Activated T-helper 1 cell treated with anti-CD3 and anti-CD28 coated beads, Interleukin-2, amount 50 U/mL, for 16 hours (primary cell): Measurements from ENCODE around the gene EPOP.
A peak's percentile ranks its signal among the peaks of the same experiment; 100 is the strongest.

Source experiments
- DNase-seq, 2 donors: peaks; one replicate each; pipeline ENCODE4 v3.0.0-alpha.2; 2020; ENCODE audit warnings: low read depth in 1 of 2, low spot score in 1 of 2

The EPOP gene

DNA sequence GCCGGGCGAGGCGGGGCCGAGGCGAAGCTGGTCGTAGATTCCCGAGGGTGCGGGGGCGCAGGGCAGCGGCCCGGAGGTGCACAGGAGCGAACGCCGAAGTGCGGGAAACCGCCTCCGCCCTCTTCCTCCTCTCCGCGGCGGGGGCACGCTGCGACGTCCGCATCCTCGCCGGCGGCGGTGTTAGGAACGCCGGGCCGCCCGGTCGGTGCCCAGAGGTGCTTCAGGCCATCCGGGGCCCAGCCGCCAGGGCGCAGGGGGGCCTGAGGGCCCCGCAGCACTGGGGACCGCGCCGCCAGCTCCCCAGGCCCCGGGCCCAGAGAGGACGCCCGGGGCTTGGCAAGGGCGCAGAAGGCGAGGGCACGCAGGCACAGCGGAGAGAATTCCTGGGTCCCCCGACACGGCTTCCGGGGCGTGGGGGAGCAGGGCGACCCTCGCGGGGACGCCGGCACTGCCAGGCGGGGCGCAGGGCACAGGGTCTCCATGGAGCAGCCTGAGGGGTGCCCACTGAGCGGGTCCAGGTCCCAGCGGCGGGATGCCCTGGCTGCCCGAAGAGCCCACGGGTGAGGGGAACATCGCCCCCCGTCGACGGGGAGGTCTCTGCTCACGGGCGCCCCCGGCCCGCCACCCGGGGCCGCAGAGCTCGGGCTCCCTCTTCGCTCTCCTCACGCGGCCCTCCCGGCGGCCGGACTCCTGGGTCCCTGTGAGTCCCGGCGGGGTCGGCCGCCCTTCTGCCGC is 576 bp downstream of the EPOP start:
- DNase-seq, result no peak

DNA sequence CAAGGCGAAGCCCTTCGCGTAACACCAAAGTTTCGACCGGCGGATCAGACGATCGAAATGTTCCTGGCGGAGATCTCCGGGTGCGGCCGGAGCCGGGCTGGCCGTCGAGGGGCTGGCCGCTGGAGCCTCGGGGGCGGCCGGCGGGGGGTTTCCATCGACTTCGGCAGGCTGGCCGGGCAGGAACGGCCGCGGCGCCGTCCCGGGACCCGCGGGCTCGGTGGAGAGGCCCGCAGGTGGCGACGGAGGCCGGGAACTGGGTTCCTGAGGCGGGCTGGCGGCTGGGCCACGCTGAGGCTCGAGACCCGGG is 1.1 kb downstream of the EPOP start:
- no peak for DNase-seq

DNA sequence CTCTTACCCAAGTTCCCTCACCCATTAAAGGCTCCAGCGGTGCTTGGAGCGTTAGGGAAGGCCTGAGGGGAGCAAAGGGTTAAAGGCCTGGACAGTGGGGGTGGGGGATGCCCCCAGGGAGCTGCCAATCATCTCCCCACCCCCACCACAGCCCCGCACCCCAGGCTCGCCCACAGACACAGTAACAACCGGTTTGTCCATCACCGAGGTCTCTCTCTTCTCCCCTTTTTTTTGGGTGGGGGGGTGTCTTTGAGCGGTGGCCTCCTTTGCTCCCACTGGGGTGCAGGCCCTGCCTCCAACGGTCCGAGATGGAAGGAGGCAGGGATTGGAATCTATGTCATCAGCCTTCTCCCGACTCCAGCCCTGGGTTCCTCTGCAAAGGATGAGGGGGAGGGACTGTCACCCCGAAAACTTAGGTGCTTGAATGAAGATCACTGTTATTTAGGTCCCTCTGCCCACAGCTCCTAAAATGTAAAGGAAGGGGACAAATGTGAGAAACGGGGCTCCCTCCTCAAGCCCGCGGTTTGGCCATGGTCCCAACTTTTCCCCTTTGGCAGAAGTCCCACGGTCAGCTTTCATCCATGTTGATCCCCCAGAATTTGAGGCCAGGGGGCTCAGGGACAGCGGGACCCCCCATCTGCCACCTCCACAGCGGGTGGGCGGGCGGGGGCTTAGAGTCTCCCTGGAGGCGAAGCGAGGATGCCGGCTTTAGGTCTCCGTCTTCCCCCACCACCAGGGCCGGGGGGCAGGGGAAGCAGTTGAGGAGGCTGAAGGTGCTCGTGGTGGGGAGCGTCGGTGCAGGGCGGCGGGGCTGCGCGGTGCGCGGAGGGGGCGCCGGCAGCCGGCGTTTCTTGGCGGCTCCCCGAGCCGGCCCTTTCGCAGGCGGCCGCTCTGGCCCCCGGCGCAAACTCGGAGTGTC is 1.7 kb downstream of the EPOP start:
- no peak for DNase-seq

DNA sequence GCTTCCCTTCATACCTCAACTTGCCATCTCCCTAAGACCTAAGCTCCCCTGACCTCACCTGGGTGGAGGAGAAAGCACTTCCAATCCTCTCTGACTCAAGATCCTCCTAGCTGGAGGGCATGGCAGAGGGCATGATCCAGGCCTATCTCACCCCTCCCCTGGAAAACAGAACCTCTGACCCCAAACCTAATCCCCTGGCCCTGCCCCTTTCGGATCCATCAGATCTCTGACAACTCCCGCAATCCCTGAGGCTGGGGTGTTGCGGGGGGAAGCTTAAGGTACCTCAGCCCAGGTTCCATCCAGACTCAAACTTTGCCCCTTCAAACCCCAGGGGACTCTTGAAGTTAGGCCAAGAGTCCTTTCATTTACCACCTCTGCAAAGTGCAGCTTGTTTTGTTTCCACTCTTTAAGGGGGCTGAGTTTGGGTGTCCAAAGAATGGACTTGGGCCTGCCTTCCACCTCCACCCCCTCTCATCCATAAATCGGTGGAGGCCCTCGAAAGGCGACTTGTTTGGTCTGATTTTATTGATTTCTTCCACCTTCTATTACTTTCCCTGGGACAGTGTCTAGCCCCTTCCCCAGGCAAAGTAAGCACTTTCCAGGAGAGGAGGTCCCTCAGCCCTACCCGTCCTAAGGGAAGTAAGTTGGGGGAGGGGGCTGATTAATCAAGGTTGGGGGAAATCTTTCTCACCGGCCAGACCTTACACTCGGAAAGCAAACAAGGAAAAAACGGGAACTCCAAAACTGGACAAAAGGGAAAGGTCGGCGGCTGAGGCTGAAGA is 2.6 kb downstream of the EPOP start:
- DNase-seq, result no peak

DNA sequence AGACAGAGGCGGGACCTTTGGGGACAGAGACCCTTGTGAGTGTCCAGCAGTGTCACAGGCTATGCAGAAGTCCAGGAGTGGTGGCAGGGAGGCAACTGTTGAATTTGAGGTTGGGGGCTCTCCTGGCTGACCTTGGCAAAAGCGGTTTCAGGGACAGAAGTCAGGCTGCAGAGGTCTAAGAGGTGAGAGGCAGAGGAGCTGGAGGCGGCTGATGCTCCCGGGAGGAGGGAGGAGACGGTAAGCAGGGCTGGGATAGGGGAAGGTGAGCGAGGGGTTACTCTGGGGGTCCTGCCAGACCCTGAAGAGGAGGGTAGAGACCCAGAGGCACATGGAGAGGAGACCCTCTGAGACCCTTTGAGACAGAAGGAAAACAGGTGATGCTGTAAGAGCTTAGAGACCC is 5.2 kb downstream of the EPOP start:
- no peak for DNase-seq

DNA sequence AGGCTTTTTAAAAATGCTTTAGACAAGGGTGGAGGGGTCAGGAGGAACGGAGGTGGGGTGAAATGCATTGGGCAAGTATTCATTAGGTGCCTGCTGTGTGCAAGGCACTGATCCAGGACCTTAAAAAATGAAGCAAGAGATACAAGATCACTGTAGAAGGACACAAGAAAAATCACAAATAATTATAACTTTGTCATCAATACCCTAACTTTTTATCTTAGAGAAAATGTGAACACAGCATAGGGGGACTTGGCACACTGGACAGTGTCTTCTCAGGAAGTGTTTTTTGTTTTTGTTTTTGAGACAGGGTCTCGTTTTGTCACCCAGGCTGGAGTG is 7.0 kb downstream of the EPOP start:
- no peak for DNase-seq

DNA sequence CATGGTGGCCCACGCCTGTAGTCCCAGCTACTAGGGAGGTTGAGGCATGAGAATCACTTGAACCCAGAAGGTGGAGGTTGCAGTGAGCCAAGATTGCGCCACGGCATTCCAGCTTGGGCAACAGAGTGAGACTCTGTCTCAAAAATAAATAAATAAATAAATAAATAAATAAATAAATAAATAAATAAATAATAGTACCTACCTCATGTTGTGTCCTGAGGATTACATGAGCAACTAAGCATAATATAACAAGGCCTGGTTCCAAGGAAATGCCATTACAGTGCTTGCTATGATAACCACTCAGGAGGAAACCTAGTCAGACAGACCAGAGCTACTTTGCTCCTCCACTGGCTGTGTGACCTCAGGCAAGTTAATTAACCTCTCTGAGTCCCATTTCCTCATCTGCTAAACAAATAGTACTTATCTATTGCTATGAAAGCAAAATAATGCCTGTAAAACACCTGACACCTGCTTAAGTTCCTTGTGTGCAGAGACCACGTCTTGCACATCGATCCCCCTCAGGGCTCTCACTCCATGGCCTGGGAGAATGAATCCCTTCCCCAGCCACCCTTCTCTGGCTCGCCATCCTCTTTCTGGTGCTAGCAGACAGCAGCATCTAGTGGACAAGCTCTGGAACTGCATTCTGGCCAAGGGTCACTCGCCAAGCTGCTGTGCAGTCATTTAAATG is 7.5 kb downstream of the EPOP start:
- peak in 1 of 2 donors; percentile 35 for DNase-seq

DNA sequence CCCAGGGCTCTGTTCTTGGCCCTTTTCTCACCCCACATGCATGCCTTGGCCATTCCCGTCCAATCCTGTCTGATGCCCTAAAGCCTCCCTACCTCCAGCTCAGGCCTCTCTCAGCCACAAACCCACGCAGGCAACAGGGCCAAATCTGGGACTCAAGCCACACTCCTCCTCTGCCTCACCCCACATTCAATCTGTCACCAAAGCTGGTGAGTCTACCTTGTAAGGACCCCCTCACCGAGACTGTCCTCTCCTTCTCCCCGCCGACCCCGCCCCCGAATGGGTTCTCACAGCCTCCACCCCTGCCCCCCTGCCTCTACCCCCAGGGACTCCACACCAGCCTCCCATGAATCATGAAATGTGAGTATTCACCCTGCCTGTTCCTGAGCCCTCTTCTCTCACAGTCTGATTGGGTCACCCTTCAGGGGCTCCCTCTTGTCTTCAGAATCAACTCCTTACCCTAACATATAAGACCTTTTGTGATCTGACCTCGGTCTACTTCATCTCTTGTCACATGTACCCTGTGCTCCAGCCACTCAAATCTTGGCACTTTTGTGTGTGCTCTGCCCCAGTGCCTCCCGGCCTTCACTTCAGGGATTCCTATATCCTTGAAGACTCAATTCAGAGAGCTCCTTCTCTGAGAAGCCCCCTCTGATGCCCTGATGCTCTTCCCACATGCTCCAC is 10.7 kb downstream of the EPOP start:
- DNase-seq, result no peak

DNA sequence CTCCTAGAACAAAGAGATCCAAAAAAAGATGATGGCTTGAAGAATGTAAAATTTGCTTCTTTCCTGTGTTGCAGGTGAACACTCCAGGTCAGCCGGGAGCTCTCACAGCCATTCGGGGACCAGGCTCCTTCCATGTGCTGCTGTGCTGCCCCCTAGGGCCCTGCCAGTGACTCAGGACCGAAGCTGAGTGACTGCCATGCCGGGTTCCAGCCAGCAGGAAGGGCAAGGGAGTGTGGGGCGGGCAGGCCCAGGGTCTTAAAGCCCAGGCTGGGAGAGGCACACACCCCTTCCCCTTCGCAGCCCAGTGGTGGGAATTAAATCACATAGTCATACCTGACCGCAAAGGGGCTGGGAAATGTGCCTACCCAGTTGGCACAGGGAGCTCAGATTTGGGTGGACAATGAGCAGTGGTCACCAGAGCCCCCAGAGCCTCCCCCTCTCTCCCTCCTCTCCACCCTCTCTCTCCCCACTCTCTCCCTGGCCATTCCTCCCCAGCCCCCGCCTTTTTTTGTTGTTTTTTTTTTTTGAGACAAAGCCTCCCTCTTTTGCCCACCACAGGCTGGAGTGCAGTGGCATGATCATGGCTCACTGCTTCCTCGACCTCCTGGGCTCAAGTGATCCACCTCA is 11.5 kb downstream of the EPOP start:
- no peak for DNase-seq

DNA sequence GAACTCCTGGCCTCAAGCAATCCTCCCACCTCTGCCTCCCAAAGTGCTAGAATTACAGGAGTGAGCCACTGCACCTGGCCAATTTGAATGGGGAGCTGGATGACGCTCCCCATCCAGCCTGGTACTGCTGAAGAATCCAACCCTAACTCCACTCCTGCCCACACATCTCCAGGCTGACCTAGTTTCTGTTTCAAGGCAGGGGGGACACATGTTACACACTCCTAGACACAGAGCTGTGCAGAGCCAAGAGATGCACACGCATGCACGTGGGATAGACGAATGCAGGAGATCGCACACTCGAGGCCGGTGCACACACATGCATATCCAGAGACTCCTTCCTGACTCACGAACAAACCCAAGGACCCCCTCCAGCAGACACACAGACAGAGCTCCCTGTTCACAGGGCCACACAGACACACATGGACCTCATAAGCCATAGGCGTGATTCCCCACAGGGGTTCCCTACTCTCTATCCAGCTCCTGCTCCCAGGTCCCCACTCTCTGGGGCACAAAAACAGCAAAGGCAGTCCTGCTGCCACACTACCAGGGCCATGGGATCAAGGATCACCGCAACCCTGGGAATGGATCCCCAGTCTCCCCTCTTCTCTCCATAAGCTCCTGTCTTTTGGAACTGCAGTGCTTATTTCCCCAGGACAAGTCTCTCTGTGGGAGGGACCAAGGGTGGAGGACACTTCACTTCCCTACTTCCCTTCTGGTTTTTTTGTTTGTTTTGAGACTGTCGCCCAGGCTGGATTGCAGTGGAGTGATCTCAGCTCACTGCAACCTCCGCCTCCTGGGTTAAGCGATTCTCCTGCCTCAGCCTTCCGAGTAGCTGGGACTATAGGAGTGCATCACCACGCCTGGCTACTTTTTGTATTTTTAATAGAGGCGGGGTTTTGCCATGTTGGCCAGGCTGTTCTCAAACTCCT is 14.4 kb downstream of the EPOP start:
- no peak for DNase-seq

DNA sequence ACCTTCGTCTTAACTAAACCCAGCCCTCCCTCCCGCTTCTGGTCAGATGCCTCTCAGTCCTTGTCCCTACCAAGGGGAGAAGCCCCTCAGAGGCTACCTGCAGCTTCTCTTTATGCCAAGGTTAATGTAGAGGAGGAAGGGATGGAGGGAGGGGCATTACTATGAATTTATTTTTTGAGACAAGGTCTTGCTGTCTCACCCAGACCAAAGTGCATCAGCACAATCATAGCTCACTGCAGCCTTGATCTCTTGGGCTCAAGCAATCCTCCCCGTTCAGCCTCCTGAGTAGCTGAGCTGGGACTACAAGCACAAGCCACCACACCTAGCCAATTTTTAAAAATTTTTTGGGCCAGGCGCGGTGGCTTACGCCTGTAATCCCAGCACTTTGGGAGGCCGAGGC is 15.3 kb downstream of the EPOP start:
- no peak for DNase-seq

DNA sequence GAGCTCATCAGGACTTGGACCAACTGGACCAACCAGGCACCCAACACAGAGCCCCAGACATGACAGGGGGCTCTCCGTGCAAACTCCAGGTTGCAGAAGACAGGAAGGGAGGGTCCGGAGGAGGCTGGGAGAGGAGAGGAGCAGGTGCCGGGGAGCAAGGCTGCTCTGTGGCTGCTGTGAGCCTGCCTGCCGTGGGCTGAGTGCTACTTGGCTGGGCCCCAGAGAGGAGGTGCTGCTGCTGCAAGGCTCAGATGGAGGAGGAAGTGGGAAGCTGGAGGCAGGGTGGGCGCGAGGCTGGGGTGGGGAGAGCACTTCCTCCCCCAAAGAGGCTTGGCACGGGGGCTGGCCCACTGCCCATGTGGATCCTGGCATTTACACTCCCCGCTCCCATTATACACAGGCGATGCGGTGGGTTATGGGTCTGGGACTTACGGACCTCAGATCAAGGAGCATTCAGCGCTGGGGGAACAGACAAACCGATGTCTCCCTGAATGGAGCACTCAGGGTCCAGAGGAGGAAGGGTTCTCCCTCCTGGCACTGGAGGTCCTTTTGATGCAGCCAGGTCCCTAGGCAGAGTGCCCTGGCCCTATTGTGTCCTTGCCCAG is 15.9 kb downstream of the EPOP start:
- no peak for DNase-seq

DNA sequence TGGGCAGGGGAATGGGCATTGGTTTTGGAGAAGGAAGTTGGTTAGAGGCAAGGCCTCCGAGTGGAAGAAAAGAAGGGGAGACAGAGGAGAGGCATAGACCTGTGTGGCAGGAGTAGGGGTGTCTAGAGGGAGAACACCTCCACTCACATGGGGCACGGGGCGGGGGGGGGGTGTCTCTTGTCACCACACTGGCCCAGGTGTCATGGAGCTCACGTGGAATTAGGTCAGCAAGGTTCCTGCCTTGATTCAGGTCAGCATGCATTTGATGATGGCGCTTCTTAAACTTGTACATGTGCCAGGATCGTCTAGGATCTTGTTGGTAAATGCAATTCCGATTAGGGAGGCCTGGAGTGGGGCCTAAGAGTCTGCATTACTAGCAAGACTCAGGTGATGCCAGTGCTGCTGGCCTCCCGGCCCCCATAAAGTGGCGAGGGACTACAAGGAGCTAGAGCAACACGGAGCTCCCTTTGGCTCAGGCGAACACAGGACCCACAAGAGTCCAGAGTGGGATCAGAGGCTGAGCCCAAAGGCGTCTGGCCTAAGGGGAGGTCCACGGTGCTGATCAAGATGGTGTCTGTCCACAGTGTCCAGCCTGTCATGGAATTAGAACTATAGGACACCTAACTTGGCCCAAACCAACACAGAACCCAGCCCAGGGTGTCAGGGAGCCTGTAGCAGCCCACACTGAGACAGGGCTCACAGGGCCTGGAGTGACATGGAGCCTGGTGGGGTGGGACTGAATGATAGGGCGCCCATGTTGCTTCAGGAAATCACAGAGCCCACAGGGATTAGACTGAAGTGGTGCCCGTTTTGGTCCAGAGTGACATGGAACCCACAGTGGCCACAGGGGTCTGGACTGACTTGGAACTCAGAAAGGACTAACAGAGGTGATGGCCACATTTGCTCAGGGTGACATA is 16.7 kb downstream of the EPOP start:
- DNase-seq, result no peak

DNA sequence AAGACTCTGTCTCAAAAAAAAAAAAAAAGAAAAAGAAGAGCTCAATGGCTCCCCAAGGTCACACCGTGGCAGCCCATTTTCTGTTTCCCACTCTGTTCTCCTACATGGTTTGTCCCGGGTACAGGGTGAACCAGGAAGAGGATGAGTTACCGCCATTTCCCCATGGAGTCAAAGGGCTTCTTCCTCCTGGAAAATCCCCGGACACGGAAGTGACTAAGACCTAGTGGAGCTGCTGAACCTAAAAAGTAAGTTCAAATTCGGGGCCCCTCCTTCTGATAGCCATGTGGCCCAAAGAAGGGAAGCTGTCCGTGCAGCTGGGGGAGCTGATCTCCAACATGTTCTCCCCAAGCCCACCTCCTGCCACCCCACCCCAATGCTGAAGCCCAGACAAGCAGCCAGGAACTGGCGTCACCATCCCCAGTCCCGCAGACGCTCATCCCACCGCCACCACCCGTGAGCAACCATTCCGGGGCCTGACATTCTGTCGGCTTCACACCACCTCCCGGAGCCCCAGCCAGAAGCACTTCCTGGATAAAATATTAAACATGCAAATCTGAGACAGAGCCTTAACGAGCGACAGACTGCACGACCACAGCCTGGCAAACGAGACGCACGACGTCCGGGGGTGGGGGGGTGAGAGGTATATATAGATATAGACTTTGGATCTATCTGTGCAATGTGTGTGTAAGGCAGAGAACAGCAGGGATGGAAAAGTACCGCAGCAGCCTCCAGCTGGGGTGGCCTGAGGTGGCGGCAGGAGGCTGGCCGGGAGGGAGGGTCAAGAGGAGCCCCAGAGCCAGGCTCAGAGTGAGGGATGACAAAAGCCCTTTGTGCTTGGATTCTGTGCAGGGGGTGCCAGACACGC is 17.6 kb downstream of the EPOP start:
- no peak for DNase-seq

DNA sequence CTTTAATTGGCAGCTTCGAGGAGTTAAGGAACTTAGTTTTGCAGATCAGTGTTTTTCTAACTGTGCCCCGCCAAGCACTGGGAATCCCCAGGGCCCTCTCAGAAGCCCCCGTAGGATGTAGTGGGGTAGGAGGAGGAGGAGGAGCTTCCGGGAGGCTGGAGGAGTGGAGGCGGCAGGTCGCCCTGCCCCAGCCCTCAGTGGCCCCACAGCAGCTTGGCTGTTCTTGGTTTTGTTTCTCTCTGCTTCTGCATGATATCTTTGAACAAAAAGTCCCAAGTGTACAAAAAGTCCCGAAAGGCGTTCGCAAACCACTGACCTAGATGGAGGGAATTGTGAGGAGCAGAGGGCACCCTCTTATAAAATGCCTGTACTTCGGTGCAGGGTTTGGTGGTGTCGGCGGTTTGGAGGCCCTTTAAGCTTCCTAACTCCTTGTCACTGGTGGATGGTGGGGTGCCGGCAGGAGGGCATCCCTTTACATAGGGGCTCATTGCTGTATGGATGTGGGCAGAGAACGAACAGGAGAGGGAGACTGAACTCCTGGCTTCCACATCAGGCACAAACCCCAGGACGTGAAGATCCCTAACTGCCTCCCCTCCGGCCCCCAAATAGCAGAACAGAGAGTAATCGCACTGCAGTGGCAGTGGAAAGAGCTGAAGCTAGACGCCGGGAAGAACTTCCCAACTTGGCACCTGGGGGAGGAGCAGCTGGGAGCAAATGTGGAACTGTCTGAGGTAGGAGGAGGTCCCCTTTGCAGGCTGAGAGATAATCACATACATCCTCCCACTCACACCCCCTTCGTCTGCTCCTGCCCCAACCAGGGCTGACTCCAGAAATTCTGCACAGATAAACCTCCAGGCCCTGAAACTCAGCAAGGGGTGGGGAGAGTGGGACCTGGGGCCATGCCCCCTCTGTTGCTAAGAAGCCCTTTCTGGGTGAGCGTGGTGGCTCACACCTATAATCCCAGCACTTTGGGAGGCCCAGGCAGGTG is 20.1 kb downstream of the EPOP start:
- DNase-seq, result no peak

DNA sequence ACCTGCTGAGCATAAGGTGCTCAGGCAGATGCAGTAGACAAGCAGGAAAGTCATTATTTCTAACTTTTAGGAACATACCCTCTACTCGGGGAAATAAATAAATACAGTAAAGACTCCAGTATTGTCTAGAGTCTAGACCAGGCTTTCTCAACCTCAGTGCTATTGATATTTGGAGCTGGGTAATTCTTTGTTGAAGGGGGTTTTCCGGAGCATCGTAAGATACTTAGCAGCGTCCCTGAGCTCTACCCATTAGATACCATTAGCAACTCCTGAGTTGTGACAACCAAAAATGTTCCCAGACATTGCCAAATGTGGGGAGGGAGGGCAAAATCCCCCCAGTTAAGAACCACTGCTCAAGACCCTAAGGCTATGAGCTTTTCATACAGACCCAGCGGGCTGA is 21.1 kb downstream of the EPOP start:
- DNase-seq, result no peak
